Activated CD8-positive, alpha-beta memory T cell treated with anti-CD3 and anti-CD28 coated beads for 24 hours (primary cell): ENCODE data around the gene MCU.
A peak's percentile ranks its signal among the peaks of the same experiment; 100 is the strongest.
"Not testable (repeated sequence)": the region's sequence is repeated elsewhere in the genome, so short reads cannot be mapped to it uniquely, and the experiment has no call there.

Experiments used
- DNase-seq: peaks from one replicate; pipeline ENCODE4 v3.0.0-alpha.2; 2020

Gene MCU

GRCh38 chr10:72691863-72692743 lies at the start of gene MCU:
MCU (plus strand) TSS chr10:72692143; CDS start chr10:72692152, 9 bp downstream.
- DNase-seq: peak; percentile 95

- no peak for DNase-seq
Measured at GRCh38 chr10:72642318-72642717, 49.6 kb upstream of the MCU start.

GRCh38 chr10:72645263-72645858 lies 46.6 kb upstream of the MCU start:
- no peak for DNase-seq

DNA sequence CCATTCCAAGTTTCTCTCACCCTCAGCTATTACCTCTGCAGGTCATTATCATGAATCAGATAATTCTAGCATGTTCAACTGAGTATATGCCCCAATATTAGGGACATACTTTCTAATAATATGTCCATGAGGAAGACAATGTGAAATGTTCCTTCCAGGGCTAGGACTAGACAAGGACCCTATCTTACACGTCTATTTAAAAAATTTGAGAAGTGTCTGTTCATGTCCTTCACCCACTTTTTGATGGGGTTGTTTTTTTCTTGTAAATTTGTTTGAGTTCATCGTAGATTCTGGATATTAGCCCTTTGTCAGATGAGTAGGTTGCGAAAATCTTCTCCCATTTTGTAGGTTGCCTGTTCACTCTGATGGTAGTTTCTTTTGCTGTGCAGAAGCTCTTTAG lies 45.0 kb upstream of the MCU start:
- DNase-seq: not testable (repeated sequence)

- no peak for DNase-seq
Measured at GRCh38 chr10:72648301-72648700, 43.6 kb upstream of the MCU start.

- no peak for DNase-seq
Measured at GRCh38 chr10:72649291-72649690, 42.7 kb upstream of the MCU start.

GRCh38 chr10:72653383-72654096 lies 38.4 kb upstream of the MCU start:
- DNase-seq: no peak

- no peak for DNase-seq
Measured at GRCh38 chr10:72654720-72655119, 37.2 kb upstream of the MCU start.

DNA sequence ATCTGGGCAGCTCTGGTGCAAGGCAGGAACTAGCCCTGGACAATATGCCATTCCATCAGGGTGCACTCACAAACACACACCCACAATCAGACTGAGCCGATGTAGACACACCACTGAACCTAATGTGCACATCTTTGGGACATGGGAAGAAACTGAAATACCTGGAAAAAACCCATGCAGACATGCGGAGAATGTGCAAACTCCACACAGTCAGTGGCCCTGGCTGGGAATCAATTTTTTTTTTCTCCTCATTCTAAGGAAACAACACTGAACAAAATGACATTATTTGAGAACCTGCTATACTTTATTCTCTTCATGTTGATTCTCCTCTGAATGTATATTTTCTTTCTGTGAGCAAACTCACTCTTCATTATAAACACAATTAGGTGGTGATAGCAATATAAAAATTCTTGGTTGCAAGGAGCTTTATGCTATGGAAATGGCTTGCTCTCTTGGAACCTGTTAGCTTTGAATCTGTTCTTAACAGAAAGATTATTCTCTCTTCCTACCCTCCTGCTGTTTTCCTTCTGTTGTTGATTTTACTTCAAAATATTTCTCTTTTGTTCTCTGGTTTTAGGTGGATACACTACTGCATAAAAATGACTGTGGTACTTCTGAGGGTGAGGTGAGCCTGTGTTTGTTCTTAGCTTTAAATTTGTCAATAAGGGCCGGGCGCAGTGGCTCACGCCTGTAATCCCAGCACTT lies 33.1 kb upstream of the MCU start:
- no peak for DNase-seq

DNA sequence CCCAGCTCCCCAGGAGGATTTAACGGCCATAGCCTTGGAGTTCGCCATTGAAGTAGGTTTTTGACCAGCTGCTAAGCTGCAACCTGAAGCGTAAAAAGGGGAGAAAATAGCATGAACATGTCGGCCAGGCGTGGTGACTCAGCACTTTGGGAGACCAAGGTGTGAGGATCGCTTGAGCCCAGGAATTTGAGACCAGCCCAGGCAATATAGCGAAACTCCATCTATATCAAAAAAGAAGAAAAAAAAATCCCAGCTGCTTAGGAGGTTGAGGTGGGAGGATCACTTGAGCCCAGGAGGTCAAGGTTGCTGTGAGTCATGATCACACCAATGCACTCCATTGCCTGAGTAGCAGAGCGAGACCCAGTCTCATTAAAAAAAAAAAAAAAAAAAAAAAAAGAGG lies 32.2 kb upstream of the MCU start:
- no peak for DNase-seq

DNA sequence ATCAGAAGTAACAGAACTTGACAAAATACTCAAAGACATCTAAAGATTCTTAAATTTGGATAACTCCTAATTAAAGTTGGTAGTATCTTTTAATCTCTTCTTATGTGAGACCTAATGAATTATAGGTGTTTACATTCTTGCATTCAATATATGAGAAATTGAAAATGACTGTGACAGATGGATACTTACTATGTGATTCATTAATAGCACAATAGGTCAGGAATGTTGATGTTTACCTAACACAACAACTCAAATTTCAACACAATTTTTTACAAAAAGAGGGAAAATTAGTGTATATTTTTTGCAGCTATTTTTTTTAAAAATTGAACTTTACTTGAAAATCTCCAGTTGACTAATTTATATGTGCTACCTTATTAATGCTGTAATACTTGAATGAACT lies 31.7 kb upstream of the MCU start:
- no peak for DNase-seq

DNA sequence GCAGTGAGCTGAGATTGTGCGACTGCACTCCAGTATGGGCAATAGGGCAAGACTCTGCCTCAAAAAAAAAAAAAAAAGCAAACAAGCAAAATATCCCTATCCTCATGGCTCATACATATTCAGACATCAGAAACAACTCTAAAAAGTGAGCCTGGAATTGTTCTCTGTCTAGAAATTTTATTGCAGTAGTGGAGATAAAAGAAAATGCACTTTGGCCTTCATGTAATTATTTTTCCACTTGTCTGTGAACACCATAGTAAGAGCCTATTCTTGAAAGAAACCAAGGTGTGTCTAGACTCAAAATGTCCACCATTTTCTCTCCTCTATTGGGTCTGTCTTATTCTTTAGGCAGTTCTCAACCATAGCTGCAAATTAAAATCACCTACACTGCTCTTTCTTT lies 30.5 kb upstream of the MCU start:
- no peak for DNase-seq

DNA sequence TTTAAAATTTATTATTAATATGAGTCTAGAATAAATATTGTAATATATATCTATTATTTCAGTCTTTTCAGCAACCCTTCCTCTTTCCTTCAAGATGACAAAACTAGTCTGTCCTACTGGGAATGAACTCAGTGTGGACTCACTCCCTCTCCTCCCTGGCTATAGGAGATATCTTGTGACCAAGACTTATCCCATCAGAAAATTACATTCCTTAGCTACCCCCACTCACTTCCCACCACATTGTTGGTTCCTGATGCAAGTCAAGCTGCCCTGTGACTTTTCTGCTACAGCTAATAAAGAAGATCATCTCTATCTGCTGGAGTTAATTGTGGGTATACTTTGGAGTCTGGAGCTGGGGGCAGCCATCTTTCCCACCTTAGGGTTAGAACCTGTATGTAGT lies 28.0 kb upstream of the MCU start:
- no peak for DNase-seq

DNA sequence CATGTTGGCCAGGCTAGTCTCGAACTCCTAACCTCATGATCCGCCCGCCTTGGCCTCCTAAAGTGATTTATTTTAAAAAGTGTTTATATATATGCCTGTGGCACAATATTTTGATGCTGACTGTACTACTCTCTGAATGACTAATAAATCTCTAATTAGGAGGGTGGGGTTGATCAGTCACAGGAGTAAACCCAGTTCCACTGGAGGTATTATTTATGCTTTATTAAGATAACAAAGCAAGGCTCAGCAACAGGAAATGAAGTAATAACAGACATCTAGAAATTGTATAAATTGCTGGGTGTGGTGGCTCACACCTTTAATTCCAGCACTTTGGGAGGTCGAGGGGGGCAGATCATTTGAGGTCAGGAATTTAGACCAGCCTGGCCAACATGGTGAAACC lies 26.0 kb upstream of the MCU start:
- DNase-seq: no peak

- no peak for DNase-seq
Measured at GRCh38 chr10:72667207-72667864, 24.6 kb upstream of the MCU start.

GRCh38 chr10:72673280-72673679 lies 18.7 kb upstream of the MCU start:
- DNase-seq: no peak

GRCh38 chr10:72674174-72674573 lies 17.8 kb upstream of the MCU start:
- DNase-seq: not testable (repeated sequence)

- DNase-seq: no peak
Measured at GRCh38 chr10:72679838-72680241, 12.1 kb upstream of the MCU start.

GRCh38 chr10:72682638-72683037 lies 9.3 kb upstream of the MCU start:
- no peak for DNase-seq

DNA sequence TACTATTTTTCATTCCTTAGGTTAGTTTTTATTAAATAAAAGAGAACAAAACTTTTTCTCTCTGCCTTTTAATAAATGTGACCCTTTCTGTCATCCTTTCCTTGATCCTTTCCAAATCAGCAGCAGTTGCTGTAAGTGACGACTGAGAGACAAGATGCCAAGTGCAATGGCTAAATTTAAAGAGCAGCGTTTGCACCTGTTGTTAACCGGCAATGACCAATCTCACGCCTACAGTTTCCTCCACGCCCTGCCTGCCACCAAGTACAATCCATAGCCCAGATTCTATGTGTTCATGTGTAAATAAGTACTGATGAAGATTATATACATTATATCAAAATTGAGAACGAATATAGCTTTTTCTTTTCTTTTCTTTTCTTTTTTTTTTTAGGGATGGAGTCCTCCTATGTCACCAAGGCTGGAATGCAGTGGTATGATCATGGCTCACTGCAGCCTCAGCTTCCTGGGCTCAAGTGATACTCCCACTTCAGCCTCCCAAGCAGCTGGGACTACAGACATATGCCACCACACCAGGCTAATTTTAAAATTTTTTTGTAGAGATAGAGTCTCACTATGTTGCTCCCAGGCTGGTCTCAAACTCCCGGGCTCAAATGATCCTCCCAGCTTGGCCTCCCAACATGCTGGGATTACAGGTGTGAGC lies 6.5 kb upstream of the MCU start:
- DNase-seq: no peak

DNA sequence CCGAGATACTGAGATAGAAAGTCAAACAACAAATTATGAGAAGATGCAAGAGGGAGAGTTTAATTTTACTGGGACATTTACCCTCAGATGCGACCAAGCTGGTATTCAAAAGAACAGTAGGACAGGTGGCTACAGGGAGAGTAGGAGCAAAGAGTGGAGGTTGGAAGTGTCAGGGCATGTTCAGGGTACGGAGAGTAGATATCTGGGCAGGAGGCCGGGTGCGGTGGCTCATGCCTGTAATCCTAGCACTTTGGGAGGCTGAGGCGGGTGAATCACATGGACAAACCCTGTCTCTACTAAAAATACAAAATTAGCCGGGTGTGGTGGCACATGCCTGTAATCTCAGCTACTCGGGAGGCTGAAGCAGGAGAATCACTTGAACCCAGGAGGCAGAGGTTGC lies 5.5 kb upstream of the MCU start:
- not testable (repeated sequence) for DNase-seq

DNA sequence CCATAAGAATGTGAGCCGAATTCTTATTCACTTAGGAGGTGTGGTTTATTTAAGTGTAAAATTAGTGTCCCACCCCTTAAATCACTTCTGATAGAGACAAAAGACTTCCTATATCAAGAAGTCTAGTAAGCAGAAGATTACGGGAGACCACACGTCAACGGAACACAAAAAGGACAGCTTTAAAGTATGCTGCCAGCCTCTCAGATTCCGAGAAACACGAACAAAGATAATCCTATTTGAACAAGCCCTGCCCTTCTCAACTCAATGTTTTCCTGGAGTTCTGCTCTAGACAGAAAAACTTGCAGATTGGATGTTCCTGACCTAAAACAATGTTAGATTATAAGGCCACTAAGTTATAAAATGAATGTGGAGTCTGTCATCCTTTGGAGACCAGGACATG lies 4.9 kb upstream of the MCU start:
- no peak for DNase-seq
